Measurements from ENCODE around the gene SGCA.

SGCA gene

DNA sequence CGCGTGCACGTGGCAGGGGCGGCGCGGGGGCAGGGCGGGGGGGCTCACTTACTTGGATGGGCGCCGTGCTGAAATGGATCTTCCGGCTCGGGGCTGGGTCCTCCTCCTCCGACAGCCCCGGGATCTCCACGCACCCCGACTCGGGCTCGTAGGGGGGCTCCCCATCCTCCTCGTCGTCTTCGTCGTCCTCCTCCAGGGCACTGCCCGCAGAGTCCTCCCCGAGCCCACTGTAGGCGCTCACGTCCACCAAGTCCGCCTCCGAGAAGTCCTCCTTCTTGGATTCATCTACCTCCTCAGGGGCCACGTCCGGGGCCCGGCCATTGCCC is 16.8 kb upstream of the SGCA start:
- no peak for DNase-seq (ENCODE audit: low read depth, low spot score)

DNA sequence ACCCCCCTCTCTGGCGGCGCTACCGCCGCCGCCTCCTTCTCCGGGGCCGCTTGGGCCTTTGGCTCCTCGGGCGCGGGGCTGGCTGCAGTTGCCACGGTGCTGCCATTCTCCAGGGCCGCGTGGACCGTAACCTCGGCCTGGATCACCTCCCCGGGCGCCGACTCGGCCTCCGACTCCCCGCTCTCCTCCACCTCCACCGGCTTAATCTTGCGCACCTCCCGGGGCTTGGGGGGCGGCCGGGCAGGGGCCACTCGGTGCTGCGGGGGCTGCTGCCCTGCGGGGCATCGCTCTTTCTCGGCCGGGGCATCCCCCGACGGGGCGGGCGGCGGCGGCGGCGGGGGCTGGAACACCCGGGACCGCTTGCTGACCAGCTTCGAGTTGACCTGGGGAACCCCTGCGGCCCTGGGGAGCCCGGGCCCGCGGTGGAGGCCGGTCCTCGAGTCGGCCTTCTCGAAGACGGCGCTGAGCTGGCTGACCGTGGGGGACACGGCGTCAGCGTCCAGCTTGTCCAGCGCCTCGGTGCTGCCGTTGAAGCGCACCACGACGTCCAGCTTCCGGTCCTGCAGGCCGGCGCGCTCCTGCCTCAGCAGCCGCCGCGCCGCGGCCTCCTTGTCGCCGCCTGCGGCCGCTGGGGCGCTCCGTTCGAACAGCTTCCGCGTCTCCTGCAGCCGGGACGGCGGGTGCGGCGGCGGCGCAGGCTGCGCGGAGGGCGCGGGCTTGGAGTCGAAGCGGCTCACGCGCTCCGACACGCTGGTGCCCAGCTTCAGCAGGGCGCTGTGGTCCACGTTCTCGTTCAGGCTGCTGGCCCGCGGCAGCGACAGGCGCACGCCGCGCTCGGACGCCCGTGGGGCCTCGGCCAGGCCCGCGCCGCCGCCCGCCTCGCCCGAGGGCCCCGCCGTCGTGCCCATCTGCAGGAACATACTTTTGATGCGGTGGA is 16.1 kb upstream of the SGCA start:
- DNase-seq (ENCODE audit: low read depth, low spot score): no peak

DNA sequence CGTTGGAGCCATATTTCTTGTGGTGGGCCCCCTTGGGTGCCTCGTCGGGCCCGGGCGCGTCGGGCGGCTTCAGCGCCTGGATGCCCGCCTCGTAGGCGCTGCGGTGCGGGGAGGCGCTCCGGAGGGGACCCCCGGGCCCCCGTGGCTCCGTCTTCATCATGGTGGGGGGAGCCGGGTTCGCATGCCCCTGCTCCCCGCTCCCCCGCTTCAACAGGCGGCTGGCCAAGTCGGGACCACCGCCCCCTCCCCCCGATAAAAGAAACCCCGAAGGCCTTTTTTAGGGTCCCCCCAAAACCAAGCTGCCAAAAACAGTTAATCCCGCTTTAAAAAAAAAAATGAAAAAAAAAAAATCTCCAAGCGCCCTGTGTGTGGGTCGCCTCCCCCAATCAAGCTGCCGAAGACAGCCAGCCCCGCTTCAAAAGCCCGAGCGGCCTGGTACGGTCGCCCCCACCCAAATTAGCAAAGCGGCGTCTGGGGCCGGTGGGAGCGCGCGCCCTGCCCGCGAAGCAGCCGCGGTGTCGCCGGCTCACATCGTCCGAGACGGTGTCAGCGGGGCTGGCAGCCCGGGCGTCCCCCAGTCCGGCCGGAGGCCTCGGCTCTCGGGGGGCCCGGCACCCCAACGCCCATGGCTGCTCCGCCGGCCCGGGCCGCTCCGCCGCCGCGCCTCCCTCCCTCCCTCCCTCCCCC is 15.3 kb upstream of the SGCA start, which contains the start of gene PPP1R9B:
Gene PPP1R9B, minus strand, starts transcription at position 324 of the 687 bp plus-strand sequence. Its CDS starts 164 bp downstream, at position 160.
- DNase-seq (ENCODE audit: low read depth, low spot score): no peak

DNA sequence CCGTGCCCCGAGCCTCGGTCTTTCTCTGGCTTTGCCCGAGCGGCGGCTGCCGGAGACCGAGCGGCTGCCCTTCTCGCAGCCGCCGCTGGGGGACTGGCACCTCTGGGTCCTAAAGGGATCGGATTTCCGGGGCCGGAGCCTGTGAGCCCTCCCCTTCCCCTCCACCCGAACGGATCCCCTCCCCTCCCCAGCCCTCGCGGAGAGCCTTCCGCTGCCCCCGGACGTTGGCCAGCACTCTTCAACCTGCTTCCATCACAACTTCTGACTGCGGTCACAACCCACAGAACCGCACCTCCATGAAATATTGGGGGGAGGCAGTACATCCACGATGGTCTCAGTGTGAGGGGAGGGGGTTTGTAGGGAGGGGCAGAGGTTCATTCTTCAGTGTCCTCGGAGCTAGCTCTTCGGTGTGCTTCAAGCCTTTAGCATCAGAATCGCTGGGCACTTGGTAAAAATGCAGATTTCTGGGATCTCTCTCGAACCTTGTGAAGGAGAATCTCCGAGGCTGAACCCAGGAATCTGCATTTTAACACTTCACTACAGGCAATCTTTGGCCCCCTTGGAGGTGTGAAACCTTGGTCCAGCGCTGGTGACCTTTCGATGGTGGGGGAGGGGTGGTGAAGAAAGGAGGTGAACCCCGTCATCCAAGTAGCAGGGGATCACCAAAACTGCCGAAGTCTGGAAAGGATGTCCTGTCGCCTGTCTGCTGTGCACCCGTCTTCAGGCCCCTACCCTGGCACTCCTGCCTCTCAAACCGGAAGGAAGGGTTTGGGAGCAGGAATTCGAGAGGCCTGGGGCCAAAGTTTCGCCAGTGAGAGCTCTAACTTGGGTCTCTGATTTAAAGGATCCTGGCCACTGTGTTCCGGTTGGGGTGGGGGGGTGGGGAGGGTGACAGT is 14.5 kb upstream of the SGCA start:
- peak; percentile 75 for DNase-seq (ENCODE audit: low read depth, low spot score)

DNA sequence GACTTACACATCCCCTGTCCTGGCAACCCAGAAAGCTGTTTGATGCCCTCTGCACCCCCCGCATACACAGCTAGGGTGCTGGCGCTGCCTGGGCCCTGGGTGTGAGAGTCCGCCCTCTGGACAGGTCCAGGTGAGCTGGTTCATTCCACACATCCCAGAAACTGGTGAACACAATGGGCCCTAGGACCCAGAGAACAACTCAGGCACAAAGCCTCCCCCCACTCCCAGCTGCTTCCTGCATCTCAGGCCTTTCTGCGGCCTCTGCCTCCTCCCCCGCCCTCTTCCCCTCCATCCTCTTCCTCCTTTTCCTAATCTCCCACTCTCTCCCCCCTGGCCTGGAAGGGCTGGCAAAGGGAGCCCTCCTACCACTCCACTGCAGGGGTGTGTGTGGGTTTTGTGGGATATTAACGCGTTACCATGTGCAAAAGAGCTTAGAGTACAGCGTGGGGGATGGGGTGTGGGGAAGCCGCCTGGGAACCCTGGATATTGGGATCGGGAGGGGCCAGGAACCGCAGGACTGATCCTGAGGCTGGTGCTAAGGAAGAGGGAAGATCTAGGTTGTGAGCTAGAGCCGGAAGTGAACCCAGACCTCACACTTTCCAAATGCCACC is 13.8 kb upstream of the SGCA start:
- DNase-seq (ENCODE audit: low read depth, low spot score): peak; percentile 47

DNA sequence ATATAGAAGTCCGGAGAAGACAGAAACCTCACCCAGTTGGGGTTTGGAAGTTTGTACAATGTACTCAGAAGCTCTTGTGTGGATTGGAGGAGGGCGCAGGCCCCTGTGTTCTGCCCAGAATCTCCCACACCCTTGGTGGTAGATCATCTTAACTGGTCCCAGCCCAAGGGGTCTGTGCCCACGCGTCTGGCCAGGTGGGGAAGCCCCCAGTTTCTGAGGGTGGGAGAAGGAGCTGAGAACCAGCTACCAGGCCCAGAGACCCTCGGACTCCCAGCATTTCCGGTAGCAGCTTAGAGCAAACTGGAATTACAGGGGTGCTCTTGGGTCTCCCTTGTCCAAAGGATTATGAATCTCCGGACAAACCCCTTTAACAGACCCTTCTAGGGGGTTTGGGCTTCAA is 13.1 kb upstream of the SGCA start:
- DNase-seq (ENCODE audit: low read depth, low spot score): no peak

DNA sequence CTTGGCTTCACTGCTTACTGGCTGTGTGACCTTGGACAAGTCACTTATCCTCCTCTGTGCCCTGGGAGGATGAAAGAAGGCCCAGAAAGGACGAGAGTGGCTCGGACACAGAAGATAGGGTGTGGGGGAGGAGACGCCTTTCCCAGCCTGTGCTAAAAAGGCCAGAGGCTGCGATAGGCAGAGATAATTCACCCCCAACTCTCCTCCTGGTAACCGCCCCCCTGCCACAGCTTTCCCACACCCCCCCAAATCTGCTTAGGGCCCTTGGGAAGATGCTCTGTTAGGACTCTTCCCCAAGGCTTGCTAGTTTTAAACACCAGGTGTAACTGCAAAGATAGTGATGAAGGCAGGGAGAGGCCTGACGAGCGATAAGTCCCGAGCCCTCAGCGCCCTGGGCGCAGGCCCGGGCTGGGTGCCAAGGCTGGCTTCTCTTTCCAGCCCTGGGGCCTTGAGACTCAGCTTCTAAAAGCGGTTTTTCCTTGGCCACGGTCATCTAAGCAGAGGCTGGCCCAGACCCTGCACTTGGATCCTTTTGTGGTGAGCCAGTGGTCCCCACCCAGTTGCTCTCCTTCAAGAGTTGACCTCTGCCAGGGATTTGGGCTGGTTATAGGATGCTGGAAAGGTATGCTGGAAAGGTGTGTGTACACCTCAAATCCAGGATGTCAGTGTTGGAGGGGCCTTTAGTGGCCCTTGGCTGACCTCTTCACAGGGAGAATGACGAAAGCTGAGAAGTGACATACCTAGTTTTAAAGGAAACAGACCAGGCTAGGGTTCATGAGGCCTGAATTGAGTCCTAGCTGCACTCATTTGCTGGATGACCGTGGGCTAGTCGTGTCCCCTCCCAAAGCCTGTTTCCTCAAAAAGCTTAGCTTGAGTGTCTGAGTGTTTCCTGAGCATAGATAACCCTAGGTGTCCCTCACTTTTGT is 11.9 kb upstream of the SGCA start:
- DNase-seq (ENCODE audit: low read depth, low spot score): no peak

DNA sequence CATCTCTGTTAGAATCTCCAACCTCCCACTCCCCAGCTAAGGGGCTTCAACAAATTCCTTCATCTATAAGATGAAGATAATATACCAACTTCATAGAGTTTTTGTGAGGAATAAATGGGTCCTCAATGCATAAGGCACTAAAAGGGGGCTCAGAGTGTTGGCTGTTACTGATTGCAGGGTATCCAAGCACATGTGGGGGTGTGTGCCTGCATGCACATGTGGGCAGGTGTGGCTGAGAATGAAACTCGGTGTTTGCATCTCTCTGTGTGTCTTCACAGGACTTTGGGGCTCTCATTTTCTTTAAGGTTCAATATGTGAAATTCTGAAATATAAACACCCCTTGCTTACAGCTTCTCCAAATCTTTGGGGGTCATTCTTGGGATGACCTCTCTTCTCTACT is 11.2 kb upstream of the SGCA start:
- no peak for DNase-seq (ENCODE audit: low read depth, low spot score)

DNA sequence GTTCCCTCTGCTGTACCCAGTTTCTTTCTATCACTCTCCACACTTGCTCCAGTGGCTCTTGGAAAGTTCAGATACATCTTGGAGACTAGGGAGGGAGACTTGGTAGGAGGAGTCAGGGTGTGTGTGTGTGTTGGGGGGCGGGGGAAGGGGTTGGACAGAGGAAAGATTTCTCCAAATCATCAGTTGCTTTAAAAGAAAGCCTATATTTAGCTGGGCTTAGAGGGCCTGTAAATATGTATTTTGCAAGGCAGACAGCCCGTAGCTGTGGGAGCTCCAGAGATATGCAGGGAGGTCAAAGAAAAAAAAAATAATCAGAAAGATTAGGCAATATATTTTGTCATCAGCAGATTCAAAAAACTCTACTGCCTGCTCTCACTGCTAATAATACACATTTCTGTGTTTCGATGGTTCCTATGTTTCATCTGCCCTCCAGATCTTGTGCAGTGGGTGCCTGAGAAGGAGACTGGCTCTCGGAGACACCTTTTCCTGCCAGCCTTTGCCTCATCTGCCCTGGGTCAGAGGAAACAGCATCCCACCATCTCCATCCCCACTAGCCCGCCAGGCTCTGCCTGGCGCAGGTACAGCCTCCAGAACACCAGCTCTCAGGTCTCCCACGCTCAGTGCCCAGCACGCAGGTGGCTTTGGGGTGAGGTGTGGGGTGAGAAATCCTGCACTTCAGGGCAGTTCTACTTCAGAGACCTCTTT is 10.5 kb upstream of the SGCA start:
- DNase-seq (ENCODE audit: low read depth, low spot score): no peak

DNA sequence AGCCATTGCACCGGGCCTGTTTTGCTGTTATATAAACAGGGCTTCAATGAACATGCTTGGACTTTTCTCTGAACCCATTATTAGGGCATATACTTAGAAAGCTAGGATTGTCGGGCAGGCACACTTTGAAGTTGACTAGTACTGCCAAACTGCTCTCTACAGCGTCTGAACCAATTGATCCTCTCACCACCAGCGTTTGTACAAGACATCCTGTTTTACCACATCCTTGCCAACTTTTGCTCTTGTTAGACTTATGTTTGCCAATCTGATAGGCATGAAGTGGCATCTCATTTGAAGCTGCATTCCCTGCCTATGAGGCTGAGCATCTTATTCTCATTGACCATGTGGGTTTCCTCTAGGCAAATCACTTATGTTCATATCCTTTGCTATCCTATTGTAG is 7.9 kb upstream of the SGCA start:
- no peak for DNase-seq (ENCODE audit: low read depth, low spot score)

DNA sequence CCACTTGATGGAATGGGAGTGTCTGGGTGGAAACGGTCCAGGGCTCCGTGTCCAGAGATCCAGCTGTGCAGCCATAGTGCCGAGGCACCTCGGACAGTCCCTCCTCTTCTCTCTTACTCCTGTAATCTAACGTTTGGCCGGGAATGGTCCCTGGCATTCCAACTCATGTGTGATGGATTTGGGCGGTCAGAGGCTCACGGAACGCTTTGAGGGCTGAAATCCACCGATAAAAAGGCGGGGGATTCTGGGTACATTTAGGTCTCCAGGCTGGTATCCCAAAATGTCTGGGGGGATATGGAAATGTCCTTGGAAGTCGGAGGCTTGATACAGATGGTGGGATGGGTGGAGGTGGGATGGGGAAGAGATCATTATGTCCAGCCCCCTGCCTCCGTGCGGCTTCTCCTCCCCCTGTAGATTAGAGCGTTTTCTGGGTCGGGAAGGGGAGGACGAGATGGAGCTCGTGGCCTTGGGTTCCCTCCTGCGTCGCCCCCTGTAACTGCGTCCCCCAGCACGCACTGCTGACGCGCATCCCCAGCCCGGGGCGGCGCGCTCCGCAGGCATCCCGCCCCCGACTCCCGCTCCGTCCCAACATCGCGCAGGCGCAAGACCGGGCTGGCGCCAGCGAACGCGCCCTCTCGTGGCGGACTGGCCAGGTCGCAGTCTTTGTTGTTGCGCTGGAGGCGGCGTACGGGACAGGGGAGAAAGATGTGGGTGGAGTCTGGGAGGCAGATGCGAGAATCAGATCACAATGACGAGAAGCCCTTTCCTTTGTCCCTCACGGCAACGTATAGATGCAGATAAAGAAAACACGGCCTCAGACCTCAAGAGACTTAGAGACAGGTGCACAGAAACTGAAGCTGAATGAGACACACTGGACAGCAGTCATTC is 4.5 kb upstream of the SGCA start:
- DNase-seq (ENCODE audit: low read depth, low spot score): peak; percentile 80

DNA sequence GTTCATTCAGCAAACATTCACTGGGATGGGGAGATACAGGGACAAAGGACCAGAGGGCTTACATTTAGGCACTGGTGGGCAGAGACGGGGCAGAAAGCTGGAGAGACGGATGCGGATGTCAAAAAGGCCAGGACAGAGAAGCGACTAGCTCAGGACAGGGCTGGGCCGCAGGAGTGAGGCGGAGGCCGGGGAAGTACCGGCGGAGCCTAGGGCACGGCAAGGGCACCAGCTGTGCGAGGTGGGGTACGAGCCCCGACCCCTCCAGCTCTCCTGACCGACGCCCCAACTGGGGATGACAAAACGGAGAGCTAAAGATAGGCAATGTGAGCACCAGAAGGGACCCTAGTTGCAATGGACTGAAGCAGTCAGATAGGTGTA is 3.9 kb upstream of the SGCA start:
- no peak for DNase-seq (ENCODE audit: low read depth, low spot score)

DNA sequence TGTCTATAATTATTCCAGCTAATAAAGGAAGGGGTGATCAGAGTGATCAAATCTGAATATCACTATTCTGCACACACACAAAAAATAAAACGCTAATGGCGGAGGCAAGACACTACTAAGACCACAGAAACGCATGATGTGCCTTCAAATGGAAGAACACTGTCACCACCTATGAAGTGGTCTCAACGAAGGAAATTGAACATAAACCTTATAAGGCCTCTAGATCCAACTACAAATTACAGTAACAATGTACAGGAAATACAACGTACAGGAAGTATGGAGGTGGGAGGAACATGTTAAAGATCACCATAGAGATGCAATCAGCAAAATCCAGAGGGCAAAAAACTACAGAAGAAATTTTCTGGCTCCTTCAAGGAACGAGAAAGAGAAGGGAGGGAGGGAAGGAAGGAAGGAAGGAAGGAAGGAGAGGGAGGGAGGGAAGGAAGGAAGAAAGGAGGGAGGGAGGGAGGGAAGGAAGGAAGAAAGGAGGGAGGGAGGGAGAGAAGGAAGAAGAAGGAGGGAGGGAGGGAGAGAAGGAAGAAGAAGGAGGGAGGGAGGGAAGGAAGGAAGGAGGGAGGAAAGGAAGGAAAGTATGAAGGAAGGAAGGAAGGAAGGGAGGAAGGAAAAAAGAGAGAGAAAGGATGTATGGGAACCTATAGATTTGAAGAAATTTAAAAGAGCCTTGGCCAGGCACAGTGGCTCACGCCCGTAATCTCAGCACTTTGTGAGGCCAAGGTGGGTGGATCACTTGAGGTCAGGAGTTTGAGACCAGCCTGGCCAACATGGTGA is 3.1 kb upstream of the SGCA start:
- no peak for DNase-seq (ENCODE audit: low read depth, low spot score)

DNA sequence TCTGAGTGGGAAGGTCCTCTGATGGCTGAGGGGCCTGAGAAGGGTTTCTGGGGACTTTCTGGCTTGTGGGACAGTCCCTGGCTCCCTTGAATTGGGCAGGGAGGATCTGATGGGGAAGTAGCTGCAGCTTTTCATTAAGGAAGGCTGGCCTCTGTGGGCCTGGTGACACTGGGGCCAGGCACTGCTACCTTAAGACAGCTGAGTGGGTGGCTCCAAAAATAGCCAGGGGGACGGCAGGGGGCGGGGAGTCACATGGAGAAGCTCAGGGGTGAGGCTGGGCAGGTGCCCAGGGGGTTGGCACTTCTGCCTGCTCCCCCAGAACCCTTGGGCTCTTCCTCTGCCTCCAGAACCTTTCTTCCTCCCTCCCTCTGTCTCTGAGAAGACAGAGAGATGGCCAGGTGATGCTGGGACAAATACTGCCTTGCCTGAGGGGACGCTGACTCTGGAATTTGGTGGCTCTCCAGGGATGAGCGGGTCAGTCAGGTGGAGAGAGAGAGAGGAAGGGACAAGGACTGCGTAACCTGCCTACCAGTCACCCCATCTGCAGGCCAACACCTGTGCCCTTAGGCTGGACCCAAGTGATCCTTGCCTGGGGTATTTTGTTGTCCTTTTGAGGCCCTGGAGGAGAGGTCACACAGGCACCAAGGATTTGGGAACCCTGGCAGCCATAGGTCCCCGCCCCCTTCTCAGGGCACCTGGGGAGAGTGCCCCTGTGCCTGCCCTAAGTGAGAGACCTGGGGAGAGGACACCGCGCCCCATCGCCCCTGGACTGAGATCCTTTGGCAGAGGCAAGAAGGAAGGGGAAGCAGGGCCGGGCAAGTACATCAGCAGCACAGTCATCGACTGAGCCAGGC is 1.7 kb upstream of the SGCA start:
- no peak for DNase-seq (ENCODE audit: low read depth, low spot score)

DNA sequence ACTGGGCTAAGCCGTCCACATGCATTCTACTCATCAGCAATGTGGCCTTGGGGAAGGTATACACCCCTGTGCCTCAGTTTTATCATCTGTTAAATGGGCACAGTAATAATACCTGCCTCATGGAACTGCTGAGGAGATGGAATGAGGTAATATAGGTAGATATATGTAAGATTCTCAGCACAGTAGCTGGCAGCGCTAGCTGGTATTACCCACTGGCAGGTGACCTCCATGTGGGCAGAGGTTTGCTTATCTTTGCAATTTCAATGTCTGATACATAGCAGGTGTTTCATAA is 1.2 kb upstream of the SGCA start:
- DNase-seq (ENCODE audit: low read depth, low spot score): no peak

DNA sequence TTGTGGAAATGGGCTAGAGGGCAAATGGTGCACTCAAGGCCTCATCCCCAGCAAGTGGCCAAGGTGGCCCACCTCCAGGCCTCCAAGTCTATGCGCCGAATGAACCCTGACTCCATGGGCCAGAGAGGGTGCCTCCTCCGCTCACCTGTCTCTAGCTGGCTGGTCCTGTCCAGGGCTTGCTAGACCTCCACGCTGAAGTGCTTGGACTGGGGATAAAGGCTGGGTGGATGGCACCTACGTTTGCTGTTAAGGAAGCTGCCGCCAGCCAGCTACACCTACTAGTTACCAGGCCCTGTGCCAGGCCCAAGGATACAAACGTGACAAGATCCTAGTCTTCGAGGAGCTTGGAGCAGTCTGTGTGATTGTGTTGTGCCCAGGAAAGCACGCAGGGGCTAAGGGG is 739 bp upstream of the SGCA start:
- no peak for DNase-seq (ENCODE audit: low read depth, low spot score)

DNA sequence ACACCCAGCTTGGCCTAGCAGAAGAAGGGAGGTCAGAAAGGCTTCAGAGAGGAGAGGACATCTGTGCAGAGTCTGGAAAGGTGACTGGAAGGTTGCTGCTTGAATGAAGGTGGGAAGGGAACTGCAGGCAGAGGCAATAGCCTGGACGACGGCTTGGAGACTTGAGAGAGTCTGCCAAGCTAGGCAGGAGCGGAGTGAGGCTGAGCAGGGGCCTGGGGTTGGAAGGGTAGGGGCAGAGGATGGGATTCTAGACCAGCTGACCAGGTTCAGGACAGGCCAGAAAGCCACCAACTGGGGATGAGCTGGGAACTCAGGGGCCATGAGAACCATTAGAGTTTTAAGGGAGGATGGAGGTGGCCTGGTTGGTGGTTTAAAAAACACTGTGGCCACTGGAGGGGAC is 339 bp upstream of the SGCA start:
- DNase-seq (ENCODE audit: low read depth, low spot score): no peak

Measured in smooth muscle cell of the brain vasculature (primary cell).